OCI-LY7 (cell line): ENCODE measurements around the gene CCT8. TPM values are rescaled to one million over a fixed set of nuclear protein-coding genes. Genes with fewer than 3 reads are reported as not detected.

Experiments
- BruUV-seq: library from RNA; stranded (reverse); fragments of 400-500 nt; replicated peaks from 2 replicates; lab custom pipeline; 2021; lab: Mats Ljungman, UMichigan
- CTCF ChIA-PET: fragments of 300-600 bp; sonication (Branson Sonifier 250); formaldehyde crosslinking; loops from one replicate; lab custom pipeline; 2022; ENCODE audit warnings: antibody characterized with exemption; ENCODE audit not compliant: unreplicated experiment; lab: Charles Lee
- POLR2A ChIA-PET: fragments of 300-600 bp; sonication (Branson Sonifier 250); formaldehyde crosslinking; loops from one replicate; lab custom pipeline; 2022; ENCODE audit warnings: antibody characterized with exemption; lab: Charles Lee
- DNase-seq: peaks from one replicate; pipeline ENCODE4 v3.0.0-alpha.2; 2015; ENCODE audit warnings: low spot score
- H2AFZ ChIP-seq: fragments of 200-600 bp; sonication (generic), shearing (Covaris generic); 2 replicates; pipeline ENCODE4 v1.6.1; 2014; ENCODE audit warnings: mild to moderate bottlenecking, antibody characterized with exemption, low read length, moderate library complexity
- H3K27ac ChIP-seq: fragments of 200-600 bp; sonication (generic); 2 replicates; pipeline ENCODE4 v1.5.1; 2014; ENCODE audit warnings: mixed run types, low read depth, mild to moderate bottlenecking, moderate library complexity, low read length, inconsistent platforms; ENCODE audit not compliant: poor library complexity, severe bottlenecking
- H3K36me3 ChIP-seq: fragments of 200-600 bp; sonication (generic); 2 replicates; pipeline ENCODE4 v1.6.1; 2014; ENCODE audit warnings: mild to moderate bottlenecking, antibody characterized with exemption, low read length, moderate library complexity, mixed read lengths; ENCODE audit not compliant: insufficient read depth
- H3K4me1 ChIP-seq: fragments of 200-600 bp; sonication (generic); 2 replicates; pipeline ENCODE4 v1.5.1; 2014; ENCODE audit warnings: mild to moderate bottlenecking, low read length; ENCODE audit not compliant: insufficient read depth, poor library complexity, severe bottlenecking
- H3K4me2 ChIP-seq: fragments of 200-600 bp; sonication (generic); 2 replicates; pipeline ENCODE4 v1.6.1; 2014; ENCODE audit warnings: mild to moderate bottlenecking, low read length
- H3K4me3 ChIP-seq: fragments of 200-600 bp; sonication (generic); 2 replicates; pipeline ENCODE4 v1.5.1; 2014; ENCODE audit warnings: mild to moderate bottlenecking, low read depth, low read length; ENCODE audit not compliant: poor library complexity, severe bottlenecking
- H3K79me2 ChIP-seq: fragments of 200-600 bp; sonication (generic); 2 replicates; pipeline ENCODE4 v1.6.1; 2016; ENCODE audit warnings: low read depth, mild to moderate bottlenecking, low read length, moderate library complexity, mixed read lengths; ENCODE audit not compliant: insufficient read depth
- H3K9me2 ChIP-seq: fragments of 200-600 bp; sonication (generic); 2 replicates; pipeline ENCODE4 v1.6.1; 2016; ENCODE audit warnings: mild to moderate bottlenecking, low read length, mixed read lengths; ENCODE audit not compliant: insufficient read depth
- H3K9me3 ChIP-seq: fragments of 200-600 bp; sonication (generic); 2 replicates; pipeline ENCODE4 v1.6.1; 2014; ENCODE audit warnings: mild to moderate bottlenecking, mixed run types, low read length, mixed read lengths
- H4K20me1 ChIP-seq: fragments of 200-600 bp; sonication (generic); 2 replicates; pipeline ENCODE4 v1.6.1; 2014; ENCODE audit warnings: mild to moderate bottlenecking, antibody characterized with exemption, low read length, moderate library complexity, mixed read lengths; ENCODE audit not compliant: insufficient read depth
- EZH2phosphoT487 ChIP-seq: fragments of 200-600 bp; sonication (generic); IDR thresholded peaks from 2 replicates; pipeline ENCODE4 v1.6.1; 2018; ENCODE audit warnings: low read depth, borderline replicate concordance, mild to moderate bottlenecking, mixed run types, antibody characterized with exemption, low read length, moderate library complexity, mixed read lengths
- intact Hi-C: fragments of 100-400 bp; cut with micrococcal nuclease; formaldehyde crosslinking; loops from one replicate; pipeline ENCODE4 v1.10.0; 2022; ENCODE audit not compliant: unreplicated experiment
- total RNA-seq, 2 experiments: library from RNA; depleted of rRNA in 1 of 2; stranded (reverse); fragments of >200 nt in 1 of 2; shearing (Covaris generic) in 1 of 2; gene quantifications; 2 replicates each; pipeline ENCODE4 v1.2.3, GENCODE V29; 2014 to 2022
- TF ChIP-seq, protein P1 (sequence below): fragments of 200-600 bp; sonication (generic); conservative IDR thresholded peaks from 2 replicates; pipeline ENCODE4 v1.5.1; 2014; ENCODE audit warnings: mild to moderate bottlenecking, antibody characterized with exemption, low read length, moderate library complexity, mixed read lengths

CCT8 gene
- total RNA-seq, 2 experiments from 2014 or later = 229 to 375 TPM

DNA sequence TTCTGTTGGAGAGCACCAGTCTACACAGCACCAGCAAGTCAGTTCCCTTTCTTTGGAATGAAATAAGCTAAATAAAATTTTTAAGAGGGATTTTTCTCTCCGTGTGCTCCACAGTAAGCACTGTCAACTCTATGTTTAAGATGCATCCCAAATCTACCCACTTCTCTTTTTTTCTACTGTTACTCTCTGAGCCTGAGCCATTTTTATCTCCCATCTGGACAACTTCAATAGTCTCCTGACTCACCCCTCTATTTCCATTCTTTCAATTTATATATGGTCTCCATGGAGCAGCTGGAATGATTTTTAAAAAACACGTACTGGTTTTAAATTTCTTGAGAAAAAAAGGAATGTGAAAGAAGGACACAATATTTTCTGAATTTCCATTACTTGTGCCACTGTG is 24.7 kb upstream of the CCT8 start:
- Histone ChIP-seq H3K4me3 (no peak overlapping the region), H3K9me2 (no peaks in the 10 kb centered on the region), H3K9me3 (no peaks in the 10 kb centered on the region), H2AFZ (no peak overlapping the region), H3K27ac (no peak overlapping the region), H3K36me3 (no peaks in the 10 kb centered on the region), H3K79me2 (no peaks in the 10 kb centered on the region), H3K4me1 (no peaks in the 10 kb centered on the region), H4K20me1 (no peaks in the 10 kb centered on the region), H3K4me2 (no peak overlapping the region)
- intact Hi-C loops = loop anchor here (10.0 kb wide), 1 partner anchor 377 kb away; no protein-coding TSS in a partner anchor
- TF ChIP-seq, protein P1, sequence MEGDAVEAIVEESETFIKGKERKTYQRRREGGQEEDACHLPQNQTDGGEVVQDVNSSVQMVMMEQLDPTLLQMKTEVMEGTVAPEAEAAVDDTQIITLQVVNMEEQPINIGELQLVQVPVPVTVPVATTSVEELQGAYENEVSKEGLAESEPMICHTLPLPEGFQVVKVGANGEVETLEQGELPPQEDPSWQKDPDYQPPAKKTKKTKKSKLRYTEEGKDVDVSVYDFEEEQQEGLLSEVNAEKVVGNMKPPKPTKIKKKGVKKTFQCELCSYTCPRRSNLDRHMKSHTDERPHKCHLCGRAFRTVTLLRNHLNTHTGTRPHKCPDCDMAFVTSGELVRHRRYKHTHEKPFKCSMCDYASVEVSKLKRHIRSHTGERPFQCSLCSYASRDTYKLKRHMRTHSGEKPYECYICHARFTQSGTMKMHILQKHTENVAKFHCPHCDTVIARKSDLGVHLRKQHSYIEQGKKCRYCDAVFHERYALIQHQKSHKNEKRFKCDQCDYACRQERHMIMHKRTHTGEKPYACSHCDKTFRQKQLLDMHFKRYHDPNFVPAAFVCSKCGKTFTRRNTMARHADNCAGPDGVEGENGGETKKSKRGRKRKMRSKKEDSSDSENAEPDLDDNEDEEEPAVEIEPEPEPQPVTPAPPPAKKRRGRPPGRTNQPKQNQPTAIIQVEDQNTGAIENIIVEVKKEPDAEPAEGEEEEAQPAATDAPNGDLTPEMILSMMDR = no peak
- TF ChIP-seq EZH2phosphoT487 = no peak
- BruUV-seq = no TSS peak
- ChIA-PET CTCF (no interaction called here), POLR2A (interaction anchor here (0.8 to 2.6 kb wide), 7 partner anchors 10 to 288 kb away, joined by 3 to 12 read pairs (median 5); no protein-coding TSS in a partner anchor)
- no peak for DNase-seq

DNA sequence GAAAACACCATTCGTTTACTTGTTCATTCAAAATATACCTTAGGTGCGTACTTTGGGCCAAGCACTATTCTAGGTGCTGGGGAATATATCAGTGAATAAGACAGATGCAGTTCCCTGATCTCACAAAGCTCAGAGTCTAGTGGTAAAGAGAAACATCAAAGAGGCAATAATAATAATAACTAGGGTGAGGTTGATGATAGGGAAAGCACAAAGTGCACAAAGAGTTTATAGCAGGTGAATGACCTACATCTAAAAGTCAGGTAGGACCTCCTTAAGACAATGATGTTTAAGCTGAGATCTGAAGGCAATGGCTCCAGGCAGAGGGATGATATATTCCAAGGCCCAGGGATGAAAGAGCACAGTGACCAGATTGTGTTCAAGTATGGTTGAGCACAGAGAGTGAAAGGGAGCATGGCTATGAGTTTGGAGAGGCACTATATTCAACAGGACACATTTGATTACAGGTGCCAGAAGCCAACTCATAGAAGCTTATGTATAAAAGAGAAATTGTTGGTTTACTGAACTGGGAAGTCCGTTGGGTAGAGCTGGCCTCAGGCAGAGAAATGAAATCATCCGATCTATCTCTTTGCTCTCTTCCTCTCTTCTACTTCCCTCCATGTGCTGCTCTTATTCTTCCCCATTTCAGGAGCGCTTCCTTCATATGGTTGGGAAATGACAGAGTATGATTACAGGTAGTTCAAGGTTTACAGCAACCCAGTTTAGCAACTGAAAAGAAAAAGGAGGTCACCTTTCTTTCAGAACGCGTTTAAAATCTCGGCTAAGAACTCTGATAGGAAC is 23.0 kb upstream of the CCT8 start:
- Histone ChIP-seq H4K20me1 (no peaks in the 10 kb centered on the region), H3K4me2 (no peak overlapping the region), H3K36me3 (no peaks in the 10 kb centered on the region), H3K4me1 (no peaks in the 10 kb centered on the region), H3K4me3 (no peak overlapping the region), H3K27ac (no peak overlapping the region), H3K79me2 (no peaks in the 10 kb centered on the region), H3K9me3 (no peaks in the 10 kb centered on the region), H2AFZ (no peak overlapping the region), H3K9me2 (no peaks in the 10 kb centered on the region)
- intact Hi-C loops = loop anchor here (10.0 kb wide), 1 partner anchor 378 kb away; no protein-coding TSS in a partner anchor
- DNase-seq = no peak
- ChIA-PET CTCF (no interaction called here), POLR2A (interaction anchor here (0.6 to 1.0 kb wide), 5 partner anchors 9 to 306 kb away, joined by 3 to 5 read pairs (median 3); no protein-coding TSS in a partner anchor)
- BruUV-seq = no TSS peak
- TF ChIP-seq, protein P1 = no peak
- TF ChIP-seq EZH2phosphoT487 = no peak
